GM23338 (cell line): Measurements from ENCODE around the gene NLGN3. TPM values are rescaled to one million over a fixed set of nuclear protein-coding genes. Genes with fewer than 3 reads are reported as not detected.

Experiments
- ATAC-seq: fragments of 200-7000 bp; cut with Tn5 transposase; 3 replicates; pipeline ENCODE4 v1.9.1; 2020
- DNase-seq: peaks from one replicate; pipeline ENCODE4 v3.0.0-alpha.2; 2015; ENCODE audit warnings: low spot score
- H2AFZ ChIP-seq: fragments of 200-600 bp; sonication (generic); 2 replicates; pipeline ENCODE4 v1.8.0; 2016; ENCODE audit warnings: antibody characterized with exemption, mild to moderate bottlenecking, moderate library complexity
- H3F3A ChIP-seq: fragments of 200-600 bp; sonication (generic); replicated peaks from 2 replicates; pipeline ENCODE4 v1.8.0; 2017; ENCODE audit warnings: antibody characterized with exemption, mixed run types, low read depth
- H3K27ac ChIP-seq: fragments of 200-600 bp; sonication (generic); 2 replicates; pipeline ENCODE4 v1.6.1; 2016; ENCODE audit warnings: low read depth
- H3K27me3 ChIP-seq: fragments of 200-600 bp; sonication (generic); 2 replicates; pipeline ENCODE4 v1.8.0; 2016; ENCODE audit warnings: mild to moderate bottlenecking, mixed run types, moderate library complexity; ENCODE audit not compliant: insufficient read depth
- H3K36me3 ChIP-seq: fragments of 200-600 bp; sonication (generic); 2 replicates; pipeline ENCODE4 v1.8.0; 2016; ENCODE audit warnings: mild to moderate bottlenecking; ENCODE audit not compliant: insufficient read depth
- H3K4me1 ChIP-seq: fragments of 200-600 bp; sonication (generic); 2 replicates; pipeline ENCODE4 v1.8.0; 2016; ENCODE audit warnings: mild to moderate bottlenecking, moderate library complexity; ENCODE audit not compliant: insufficient read depth
- H3K4me2 ChIP-seq: fragments of 200-600 bp; sonication (generic); 2 replicates; pipeline ENCODE4 v1.7.1; 2017; ENCODE audit warnings: mixed run types
- H3K4me3 ChIP-seq: fragments of 200-600 bp; sonication (generic); 2 replicates; pipeline ENCODE4 v1.6.1; 2016; ENCODE audit warnings: mixed run types
- H3K79me2 ChIP-seq: fragments of 200-600 bp; sonication (generic); replicated peaks from 2 replicates; pipeline ENCODE4 v1.8.0; 2017; ENCODE audit warnings: mild to moderate bottlenecking; ENCODE audit not compliant: insufficient read depth
- H3K9me2 ChIP-seq: fragments of 200-600 bp; sonication (generic); 2 replicates; pipeline ENCODE4 v1.8.0; 2017; ENCODE audit not compliant: insufficient read depth
- H4K20me1 ChIP-seq: fragments of 200-600 bp; sonication (generic); replicated peaks from 2 replicates; pipeline ENCODE4 v1.8.0; 2017; ENCODE audit warnings: mild to moderate bottlenecking; ENCODE audit not compliant: insufficient read depth
- H3K27ac Mint-ChIP-seq: 2 replicates; pipeline ENCODE4 v1.8.0; 2020; ENCODE audit warnings: inconsistent platforms, mild to moderate bottlenecking, moderate library complexity, mixed read lengths
- H3K27me3 Mint-ChIP-seq: 3 replicates; pipeline ENCODE4 v1.8.0; 2022; ENCODE audit warnings: low read depth, mild to moderate bottlenecking, moderate library complexity, mixed read lengths, inconsistent platforms; ENCODE audit not compliant: insufficient read depth, poor library complexity
- H3K36me3 Mint-ChIP-seq: 3 replicates; pipeline ENCODE4 v1.8.0; 2021; ENCODE audit warnings: low read depth, mild to moderate bottlenecking, inconsistent platforms, moderate library complexity, mixed read lengths
- H3K4me1 Mint-ChIP-seq: 3 replicates; pipeline ENCODE4 v1.8.0; 2020; ENCODE audit warnings: mild to moderate bottlenecking, inconsistent platforms, mixed read lengths
- H3K4me3 Mint-ChIP-seq: 3 replicates; pipeline ENCODE4 v1.8.0; 2021; ENCODE audit warnings: moderate library complexity, mild to moderate bottlenecking, inconsistent platforms, mixed read lengths
- H3K9me3 Mint-ChIP-seq: 3 replicates; pipeline ENCODE4 v1.8.0; 2020; ENCODE audit warnings: moderate library complexity, mild to moderate bottlenecking, inconsistent platforms, mixed read lengths
- CREB1 ChIP-seq: fragments of 250-450 bp; sonication (Bioruptor Pico); IDR thresholded peaks from 2 replicates; pipeline ENCODE4 v1.5.0; 2020; ENCODE audit warnings: low read depth, mild to moderate bottlenecking, moderate library complexity
- CTCF ChIP-seq, 2 experiments: fragments of 200-600 bp in 1 of 2; sonication (generic) in 1 of 2; conservative IDR thresholded peaks; 2 replicates each; pipeline versions ENCODE4 v1.5.1 to v1.6.1; 2016 to 2017; ENCODE audit warnings: antibody characterized with exemption in 2 of 2, low read depth in 2 of 2, mild to moderate bottlenecking in 2 of 2, moderate library complexity in 1 of 2
- EZH2 ChIP-seq: fragments of 200-600 bp; sonication (generic); IDR thresholded peaks from one replicate; pipeline ENCODE4 v1.8.0; 2017; ENCODE audit warnings: antibody characterized with exemption, mild to moderate bottlenecking, low read depth; ENCODE audit not compliant: unreplicated experiment
- EZH2phosphoT487 ChIP-seq: fragments of 200-600 bp; sonication (generic); IDR thresholded peaks from one replicate; pipeline ENCODE4 v1.8.1; 2018; ENCODE audit warnings: antibody characterized with exemption; ENCODE audit not compliant: unreplicated experiment
- JUNB ChIP-seq: IDR thresholded peaks from one replicate; pipeline ENCODE4 v1.6.1; 2016; ENCODE audit warnings: antibody characterized with exemption; ENCODE audit not compliant: unreplicated experiment
- NANOG ChIP-seq: IDR thresholded peaks from 2 replicates; pipeline ENCODE4 v1.6.1; 2016; ENCODE audit warnings: antibody characterized with exemption, borderline replicate concordance
- POLR2AphosphoS5 ChIP-seq: IDR thresholded peaks from 2 replicates; pipeline ENCODE4 v1.6.1; 2016; ENCODE audit warnings: antibody characterized with exemption, low read depth
- REST ChIP-seq: IDR thresholded peaks from one replicate; pipeline ENCODE4 v1.6.1; 2018; ENCODE audit warnings: antibody characterized with exemption; ENCODE audit not compliant: unreplicated experiment
- STAT1 ChIP-seq: IDR thresholded peaks from one replicate; pipeline ENCODE4 v1.6.1; 2016; ENCODE audit warnings: antibody characterized with exemption; ENCODE audit not compliant: unreplicated experiment
- ZNF114 ChIP-seq: fragments of 250-450 bp; sonication (Bioruptor Pico); IDR thresholded peaks from 2 replicates; pipeline ENCODE4 v1.5.0; 2020; ENCODE audit warnings: mild to moderate bottlenecking, moderate library complexity
- ZNF331 ChIP-seq: fragments of 250-450 bp; sonication (Bioruptor Pico); IDR thresholded peaks from 2 replicates; pipeline ENCODE4 v1.5.0; 2020; ENCODE audit warnings: low read depth, mild to moderate bottlenecking, moderate library complexity
- ZNF462 ChIP-seq: fragments of 250-450 bp; sonication (Bioruptor Pico); IDR thresholded peaks from 2 replicates; pipeline ENCODE4 v1.5.0; 2020; ENCODE audit warnings: mild to moderate bottlenecking, moderate library complexity
- polyA plus RNA-seq: library from polyadenylated mRNA; unstranded; fragments of >200 nt; fragmentation: Nextera tagmentation; extraction: Ambion mirVana; gene quantifications from 2 replicates; pipeline ENCODE4 v1.2.1, GENCODE V29; 2016
- total RNA-seq: library from RNA; depleted of rRNA; stranded (reverse); fragments of >200 nt; shearing (Covaris generic); gene quantifications from 2 replicates; pipeline ENCODE4 v1.2.3, GENCODE V29; 2014
- TF ChIP-seq, protein P1 (sequence below): IDR thresholded peaks from 2 replicates; pipeline ENCODE4 v1.6.1; 2016; ENCODE audit warnings: antibody characterized with exemption

The NLGN3 gene
- total and polyA plus RNA-seq, 2 experiments from 2014 or later: 4.5 to 17.2 TPM

GRCh38 chrX:71164071-71164470 lies 19.4 kb downstream of the NLGN3 start:
- Histone ChIP-seq H3K36me3 (no peaks in the 10 kb centered on the region), H2AFZ (no peak overlapping the region), H3K9me2 (no peaks in the 10 kb centered on the region), H3K4me3 (no peak overlapping the region), H3F3A (no peaks in the 10 kb centered on the region), H3K79me2 (no peaks in the 10 kb centered on the region), H3K4me1 (no peaks in the 10 kb centered on the region), H3K4me2 (no peak overlapping the region), H4K20me1 (no peaks in the 10 kb centered on the region), H3K27ac (no peak overlapping the region), H3K27me3 (no peaks in the 10 kb centered on the region)
- Mint-ChIP-seq H3K27me3 (peaks cover 2% of the 10 kb centered on the region), H3K4me1 (peaks cover 11% of the 10 kb centered on the region; the same call in 2 of the 3 replicates), H3K9me3 (no peaks in the 10 kb centered on the region), H3K36me3 (peaks cover 7% of the 10 kb centered on the region; the same call in 1 of the 3 replicates), H3K4me3 (no peak overlapping the region), H3K27ac (no peak overlapping the region)
- no peak for ATAC-seq
- TF ChIP-seq ZNF331: no peak
- no peak for TF ChIP-seq ZNF462
- no peak for TF ChIP-seq NANOG
- no peak for TF ChIP-seq REST
- TF ChIP-seq STAT1: no peak
- TF ChIP-seq ZNF114 (CRISPR knock-in tag): no peak
- no peak for TF ChIP-seq CREB1
- TF ChIP-seq, protein P1, sequence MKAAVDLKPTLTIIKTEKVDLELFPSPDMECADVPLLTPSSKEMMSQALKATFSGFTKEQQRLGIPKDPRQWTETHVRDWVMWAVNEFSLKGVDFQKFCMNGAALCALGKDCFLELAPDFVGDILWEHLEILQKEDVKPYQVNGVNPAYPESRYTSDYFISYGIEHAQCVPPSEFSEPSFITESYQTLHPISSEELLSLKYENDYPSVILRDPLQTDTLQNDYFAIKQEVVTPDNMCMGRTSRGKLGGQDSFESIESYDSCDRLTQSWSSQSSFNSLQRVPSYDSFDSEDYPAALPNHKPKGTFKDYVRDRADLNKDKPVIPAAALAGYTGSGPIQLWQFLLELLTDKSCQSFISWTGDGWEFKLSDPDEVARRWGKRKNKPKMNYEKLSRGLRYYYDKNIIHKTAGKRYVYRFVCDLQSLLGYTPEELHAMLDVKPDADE: no peak
- no peak for TF ChIP-seq EZH2phosphoT487
- TF ChIP-seq CTCF (conservative IDR thresholded peaks at IDR 0.05; ENCODE audit: low read depth in 2 of 2): no peak
- TF ChIP-seq POLR2AphosphoS5: no peak
- TF ChIP-seq EZH2: no peak
- TF ChIP-seq JUNB: no peak
- DNase-seq: no peak
